ENCODE results near the gene ADCY5. TPM values are rescaled to one million over a fixed set of nuclear protein-coding genes. Genes with fewer than 3 reads are reported as not detected.

The ADCY5 gene
- total RNA-seq, 2 donors from 2014 or later = 105 to 163 TPM

- Histone ChIP-seq H3K9me3 (no peaks in the 10 kb centered on the region), H3K27ac (peak overlapping the region; percentile 91 to 92), H3K36me3 (no peaks in the 10 kb centered on the region), H3K4me3 (no peak overlapping the region), H3K27me3 (no peaks in the 10 kb centered on the region), H3K4me1 (peaks cover 0 to 85% of the 10 kb centered on the region in 2 donors)
- TF ChIP-seq CTCF (IDR thresholded peaks at IDR 0.05) = no peak
- no peak for DNase-seq (ENCODE audit: low spot score)
Measured at GRCh38 chr3:123380261-123380660, 68.6 kb downstream of the ADCY5 start.

- no peaks in the 10 kb centered on the region for H3K27me3 ChIP-seq
- no peak overlapping the region for H3K4me3 ChIP-seq
- TF ChIP-seq CTCF (IDR thresholded peaks at IDR 0.05) = no peak
- H3K36me3 ChIP-seq = no peaks in the 10 kb centered on the region
- no peak for DNase-seq (ENCODE audit: low spot score)
- H3K9me3 ChIP-seq = no peaks in the 10 kb centered on the region
- H3K4me1 ChIP-seq = peaks cover 0 to 88% of the 10 kb centered on the region in 2 donors
- peak overlapping the region; percentile 91 to 92 for H3K27ac ChIP-seq
Measured at GRCh38 chr3:123379041-123379830, 69.7 kb downstream of the ADCY5 start.

GRCh38 chr3:123378409-123378915, 70.4 kb downstream of the ADCY5 start:
- DNase-seq (ENCODE audit: low spot score) = no peak
- Histone ChIP-seq H3K4me3 (no peak overlapping the region), H3K27me3 (no peaks in the 10 kb centered on the region), H3K9me3 (no peaks in the 10 kb centered on the region), H3K36me3 (no peaks in the 10 kb centered on the region), H3K27ac (peak overlapping the region; percentile 91 to 92), H3K4me1 (peaks cover 0 to 87% of the 10 kb centered on the region in 2 donors)
- no peak for TF ChIP-seq CTCF (IDR thresholded peaks at IDR 0.05)

- no peak for TF ChIP-seq CTCF (IDR thresholded peaks at IDR 0.05)
- H3K9me3 ChIP-seq = no peaks in the 10 kb centered on the region
- no peak overlapping the region for H3K4me3 ChIP-seq
- no peaks in the 10 kb centered on the region for H3K36me3 ChIP-seq
- DNase-seq (ENCODE audit: low spot score) = no peak
- peaks cover 0 to 89% of the 10 kb centered on the region in 2 donors for H3K4me1 ChIP-seq
- no peaks in the 10 kb centered on the region for H3K27me3 ChIP-seq
- H3K27ac ChIP-seq = peak overlapping the region; percentile 91 to 92
Measured at GRCh38 chr3:123377243-123377740, 71.6 kb downstream of the ADCY5 start.

- H3K4me1 ChIP-seq = peaks cover 0 to 92% of the 10 kb centered on the region in 2 donors
- H3K4me3 ChIP-seq = no peak overlapping the region
Measured at GRCh38 chr3:123376451-123377242, 72.2 kb downstream of the ADCY5 start.

More at GRCh38 chr3:123376451-123377242, 72.2 kb downstream of the ADCY5 start:
- H3K36me3 ChIP-seq = no peaks in the 10 kb centered on the region
- H3K9me3 ChIP-seq = no peaks in the 10 kb centered on the region
- no peak for TF ChIP-seq CTCF (IDR thresholded peaks at IDR 0.05)
- H3K27me3 ChIP-seq = no peaks in the 10 kb centered on the region
- H3K27ac ChIP-seq = peak overlapping the region; percentile 91 to 92
- no peak for DNase-seq (ENCODE audit: low spot score)

Data from right atrium auricular region (tissue), 2 donors.